ENCODE measurements around the gene SLAMF1. TPM values are rescaled to one million over a fixed set of nuclear protein-coding genes. Genes with fewer than 3 reads are reported as not detected.

The SLAMF1 gene
- total and polyA plus RNA-seq, 2 donors: 46.6 to 115 TPM

DNA sequence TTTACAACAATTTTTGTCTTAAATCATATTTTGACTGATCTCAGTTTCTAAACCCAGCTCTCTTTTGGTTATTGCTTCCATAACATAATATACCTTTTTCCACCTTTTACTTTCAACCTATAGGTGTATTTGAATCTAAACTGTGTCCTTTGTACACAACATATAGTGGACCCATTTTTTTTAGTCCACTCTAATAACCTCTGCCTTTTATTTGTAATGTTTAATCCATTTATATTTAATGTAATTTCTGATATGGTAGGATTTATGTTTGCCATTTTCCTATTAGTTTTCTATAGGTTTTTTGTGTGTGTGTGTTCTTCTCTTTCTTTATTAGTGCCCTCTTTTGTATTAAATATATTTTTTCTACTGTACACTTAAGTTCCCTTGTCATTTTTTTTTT is 22.4 kb upstream of the SLAMF1 start:
- peaks cover 0 to 3% of the 10 kb centered on the region in 2 donors for H3K9me3 ChIP-seq (ENCODE audit: control insufficient read depth in 2 of 2, insufficient read depth in 1 of 2, low read length in 1 of 2)
- H3K36me3 ChIP-seq (ENCODE audit: control insufficient read depth in 2 of 2, insufficient read depth in 2 of 2, low read length in 1 of 2): no peaks in the 10 kb centered on the region
- H3K27ac ChIP-seq (ENCODE audit: low read depth in 1 of 2, low read length in 1 of 2): no peak overlapping the region
- H3K4me3 ChIP-seq (ENCODE audit: low read length in 2 of 2): no peak overlapping the region
- no peaks in the 10 kb centered on the region for H3K27me3 ChIP-seq (ENCODE audit: control insufficient read depth in 2 of 2, insufficient read depth in 1 of 2, low read length in 1 of 2)
- DNase-seq (ENCODE audit: low read depth in 6 of 9, low spot score in 9 of 9): no peak
- peaks cover 32 to 57% of the 10 kb centered on the region in 2 donors for H3K4me1 ChIP-seq (ENCODE audit: control insufficient read depth in 2 of 2, insufficient read depth in 2 of 2, low read length in 2 of 2)

DNA sequence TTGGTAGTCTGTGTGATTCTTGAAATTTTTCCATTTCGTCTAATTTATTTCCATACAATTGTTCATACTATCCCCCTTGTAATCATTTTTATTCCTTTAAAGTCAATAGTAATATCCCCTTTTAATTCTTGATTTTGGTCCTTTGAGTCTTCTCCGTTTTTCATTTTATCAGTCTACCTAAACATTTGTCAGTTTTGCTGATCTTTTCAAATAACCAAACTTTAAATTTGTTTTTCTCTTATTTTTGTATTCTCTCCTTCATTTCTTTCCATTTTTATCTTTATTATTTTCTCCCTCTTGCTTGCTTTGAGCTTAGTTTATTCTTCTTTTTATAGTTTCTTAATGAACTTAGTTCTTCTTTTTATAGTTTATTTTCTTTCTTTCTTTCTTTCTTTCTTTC is 21.1 kb upstream of the SLAMF1 start:
- DNase-seq (ENCODE audit: low read depth in 6 of 9, low spot score in 9 of 9): no peak
- Histone ChIP-seq H3K4me3 (ENCODE audit: low read length in 2 of 2) (no peak overlapping the region), H3K4me1 (ENCODE audit: control insufficient read depth in 2 of 2, insufficient read depth in 2 of 2, low read length in 2 of 2) (peaks cover 41 to 57% of the 10 kb centered on the region in 2 donors), H3K36me3 (ENCODE audit: control insufficient read depth in 2 of 2, insufficient read depth in 2 of 2, low read length in 1 of 2) (no peaks in the 10 kb centered on the region), H3K27me3 (ENCODE audit: control insufficient read depth in 2 of 2, insufficient read depth in 1 of 2, low read length in 1 of 2) (no peaks in the 10 kb centered on the region), H3K27ac (ENCODE audit: low read depth in 1 of 2, low read length in 1 of 2) (no peak overlapping the region), H3K9me3 (ENCODE audit: control insufficient read depth in 2 of 2, insufficient read depth in 1 of 2, low read length in 1 of 2) (peaks cover 0 to 3% of the 10 kb centered on the region in 2 donors)
- 93% methylated on average over 2 of the region's 2 CpGs for WGBS

DNA sequence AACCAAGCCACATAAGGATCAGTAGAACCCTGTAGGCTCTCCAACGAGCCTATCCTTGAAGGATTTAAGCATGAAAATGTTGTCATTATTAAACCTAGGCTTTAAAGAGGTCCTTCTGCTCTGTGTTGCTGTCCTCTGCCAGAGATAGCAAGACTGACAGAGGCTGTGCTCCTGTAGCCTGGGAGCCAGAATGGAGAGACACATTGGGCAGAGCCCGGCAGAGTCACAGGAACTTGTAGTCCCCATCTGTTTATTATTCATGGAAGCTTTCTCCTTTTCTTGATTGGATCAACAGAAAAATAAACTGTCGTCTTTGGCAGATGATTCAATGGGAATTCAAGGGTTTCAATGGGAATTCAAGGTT is 19.2 kb upstream of the SLAMF1 start:
- 88% methylated on average over 3 of the region's 3 CpGs for WGBS
- peaks cover 34 to 42% of the 10 kb centered on the region in 2 donors for H3K4me1 ChIP-seq (ENCODE audit: control insufficient read depth in 2 of 2, insufficient read depth in 2 of 2, low read length in 2 of 2)

DNA sequence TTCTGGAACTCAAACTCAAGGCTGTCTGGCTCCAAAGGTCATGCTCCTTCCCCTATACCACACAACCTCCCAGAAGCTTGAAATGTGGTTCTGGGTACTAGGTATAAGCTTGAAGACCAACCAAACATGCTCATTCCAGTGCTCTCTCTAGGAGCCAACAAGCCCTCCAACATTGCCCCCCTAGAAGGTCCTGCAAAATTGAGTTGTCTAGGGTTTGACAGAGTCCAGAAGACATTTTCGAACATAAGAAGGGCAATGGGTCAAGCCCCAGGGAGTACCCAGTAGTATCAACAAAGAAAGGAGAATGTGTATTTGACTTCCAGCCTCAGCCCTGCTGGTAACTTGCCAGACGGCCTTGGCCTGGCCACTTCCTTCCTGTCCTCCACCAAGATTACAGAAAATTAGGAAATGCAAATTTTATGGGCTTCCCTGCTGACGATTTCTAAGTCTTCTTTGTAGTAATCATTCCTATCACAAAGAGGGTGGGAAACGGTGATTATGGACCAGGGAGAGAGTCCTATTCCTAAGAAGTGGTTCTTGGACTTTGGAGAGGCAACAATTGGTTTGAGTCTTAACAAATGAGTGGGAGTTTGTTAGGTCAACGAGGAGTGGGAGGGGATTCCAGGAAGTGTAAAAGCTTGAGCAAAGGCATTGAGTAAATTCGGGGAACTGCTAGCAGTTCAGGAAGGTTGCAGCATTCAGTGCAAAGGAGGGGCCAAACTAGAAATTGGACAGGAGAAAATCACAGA is 18.7 kb upstream of the SLAMF1 start:
- H3K27ac ChIP-seq (ENCODE audit: low read depth in 1 of 2, low read length in 1 of 2): peak overlapping the region; percentile 57 to 74
- H3K36me3 ChIP-seq (ENCODE audit: control insufficient read depth in 2 of 2, insufficient read depth in 2 of 2, low read length in 1 of 2): no peaks in the 10 kb centered on the region
- H3K9me3 ChIP-seq (ENCODE audit: control insufficient read depth in 2 of 2, insufficient read depth in 1 of 2, low read length in 1 of 2): peaks cover 0 to 3% of the 10 kb centered on the region in 2 donors
- H3K4me3 ChIP-seq (ENCODE audit: low read length in 2 of 2): no peak overlapping the region
- 40% methylated on average over 6 of the region's 6 CpGs for WGBS
- no peaks in the 10 kb centered on the region for H3K27me3 ChIP-seq (ENCODE audit: control insufficient read depth in 2 of 2, insufficient read depth in 1 of 2, low read length in 1 of 2)
- H3K4me1 ChIP-seq (ENCODE audit: control insufficient read depth in 2 of 2, insufficient read depth in 2 of 2, low read length in 2 of 2): peaks cover 34 to 37% of the 10 kb centered on the region in 2 donors
- DNase-seq (ENCODE audit: low read depth in 6 of 9, low spot score in 9 of 9): no peak

More for the DNA sequence above, 19.2 kb upstream of the SLAMF1 start:
- Histone ChIP-seq H3K4me3 (ENCODE audit: low read length in 2 of 2) (no peak overlapping the region), H3K27ac (ENCODE audit: low read depth in 1 of 2, low read length in 1 of 2) (peak overlapping the region; percentile 57 to 62), H3K27me3 (ENCODE audit: control insufficient read depth in 2 of 2, insufficient read depth in 1 of 2, low read length in 1 of 2) (no peaks in the 10 kb centered on the region), H3K9me3 (ENCODE audit: control insufficient read depth in 2 of 2, insufficient read depth in 1 of 2, low read length in 1 of 2) (peaks cover 0 to 3% of the 10 kb centered on the region in 2 donors), H3K36me3 (ENCODE audit: control insufficient read depth in 2 of 2, insufficient read depth in 2 of 2, low read length in 1 of 2) (no peaks in the 10 kb centered on the region)
- no peak for DNase-seq (ENCODE audit: low read depth in 6 of 9, low spot score in 9 of 9)

DNA sequence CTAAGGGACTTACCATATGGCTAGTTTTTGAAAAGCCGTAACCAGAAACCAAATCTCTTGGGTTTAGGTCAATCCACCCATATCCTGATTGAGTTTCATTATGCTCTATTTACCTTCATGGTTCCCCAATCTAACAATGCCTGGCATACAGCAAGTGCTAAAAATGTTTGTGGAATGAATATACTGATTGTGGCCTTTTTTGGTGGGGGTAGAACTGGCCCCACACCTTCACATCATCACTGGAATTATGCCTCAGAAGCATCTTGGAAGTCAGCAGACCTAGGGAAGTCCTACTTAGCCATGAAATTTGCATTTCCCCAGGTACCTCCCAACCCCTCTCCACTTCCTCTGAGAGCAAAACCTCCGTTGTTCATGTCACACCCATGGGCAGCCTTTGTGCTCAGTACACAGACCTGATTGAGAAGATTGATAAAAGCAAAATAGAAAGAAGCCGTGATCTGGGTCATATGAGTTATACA is 17.8 kb upstream of the SLAMF1 start:
- H3K36me3 ChIP-seq (ENCODE audit: control insufficient read depth in 2 of 2, insufficient read depth in 2 of 2, low read length in 1 of 2): no peaks in the 10 kb centered on the region
- no peaks in the 10 kb centered on the region for H3K27me3 ChIP-seq (ENCODE audit: control insufficient read depth in 2 of 2, insufficient read depth in 1 of 2, low read length in 1 of 2)
- peaks cover 34 to 36% of the 10 kb centered on the region in 2 donors for H3K4me1 ChIP-seq (ENCODE audit: control insufficient read depth in 2 of 2, insufficient read depth in 2 of 2, low read length in 2 of 2)
- 43% methylated on average over 3 of the region's 3 CpGs for WGBS
- H3K27ac ChIP-seq (ENCODE audit: low read depth in 1 of 2, low read length in 1 of 2): peak overlapping the region; percentile 26 to 74
- H3K4me3 ChIP-seq (ENCODE audit: low read length in 2 of 2): no peak overlapping the region
- H3K9me3 ChIP-seq (ENCODE audit: control insufficient read depth in 2 of 2, insufficient read depth in 1 of 2, low read length in 1 of 2): no peaks in the 10 kb centered on the region
- peak in 1 of 9 donors; percentile 61 for DNase-seq (ENCODE audit: low read depth in 6 of 9, low spot score in 9 of 9)

DNA sequence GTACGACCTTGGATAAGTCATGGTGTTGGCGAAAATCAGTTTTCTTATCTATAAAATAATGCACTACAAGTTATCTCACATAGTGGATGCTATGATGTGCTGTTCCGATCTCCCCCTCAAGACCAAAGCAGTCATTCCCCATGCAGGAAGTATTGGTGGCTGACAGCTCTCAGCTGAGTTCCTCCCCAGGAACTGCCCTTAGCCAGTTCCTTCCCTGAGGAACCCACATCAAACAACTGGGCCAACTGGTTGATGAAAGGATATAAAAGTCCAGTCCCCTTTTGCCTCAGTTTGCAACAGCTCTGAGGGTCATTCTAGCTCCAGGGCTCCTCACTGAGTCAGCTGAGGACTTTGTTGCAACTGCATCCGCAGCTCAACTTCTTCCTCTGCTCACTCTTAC is 16.1 kb upstream of the SLAMF1 start:
- H3K9me3 ChIP-seq (ENCODE audit: control insufficient read depth in 2 of 2, insufficient read depth in 1 of 2, low read length in 1 of 2): no peaks in the 10 kb centered on the region
- no peak for DNase-seq (ENCODE audit: low read depth in 6 of 9, low spot score in 9 of 9)
- H3K27ac ChIP-seq (ENCODE audit: low read depth in 1 of 2, low read length in 1 of 2): no peak overlapping the region
- H3K36me3 ChIP-seq (ENCODE audit: control insufficient read depth in 2 of 2, insufficient read depth in 2 of 2, low read length in 1 of 2): no peaks in the 10 kb centered on the region
- H3K27me3 ChIP-seq (ENCODE audit: control insufficient read depth in 2 of 2, insufficient read depth in 1 of 2, low read length in 1 of 2): no peaks in the 10 kb centered on the region
- peaks cover 46 to 48% of the 10 kb centered on the region in 2 donors for H3K4me1 ChIP-seq (ENCODE audit: control insufficient read depth in 2 of 2, insufficient read depth in 2 of 2, low read length in 2 of 2)
- H3K4me3 ChIP-seq (ENCODE audit: low read length in 2 of 2): no peak overlapping the region
- 64% methylated on average over 4 of the region's 4 CpGs for WGBS

DNA sequence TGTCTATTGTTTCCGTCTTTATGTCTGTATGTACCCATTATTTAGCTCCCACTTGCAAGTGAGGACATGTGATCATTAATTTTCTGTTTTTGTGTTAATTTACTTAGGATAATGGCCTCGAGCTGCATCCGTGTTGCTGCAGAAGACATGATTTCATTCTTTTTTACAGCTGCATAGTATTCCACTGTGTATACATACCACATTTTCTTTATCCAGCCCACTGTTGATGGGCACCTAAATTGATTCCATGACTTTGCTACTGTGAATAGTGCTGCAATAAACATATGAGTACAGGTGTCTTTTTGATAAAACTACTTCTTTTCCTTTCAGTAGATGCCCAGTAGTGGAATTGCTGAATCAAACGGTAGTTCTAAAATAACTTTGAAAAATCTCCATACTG is 12.7 kb upstream of the SLAMF1 start:
- Histone ChIP-seq H3K4me1 (ENCODE audit: control insufficient read depth in 2 of 2, insufficient read depth in 2 of 2, low read length in 2 of 2) (peaks cover 55% of the 10 kb centered on the region in 2 donors), H3K4me3 (ENCODE audit: low read length in 2 of 2) (no peak overlapping the region), H3K27me3 (ENCODE audit: control insufficient read depth in 2 of 2, insufficient read depth in 1 of 2, low read length in 1 of 2) (no peaks in the 10 kb centered on the region), H3K9me3 (ENCODE audit: control insufficient read depth in 2 of 2, insufficient read depth in 1 of 2, low read length in 1 of 2) (no peaks in the 10 kb centered on the region), H3K27ac (ENCODE audit: low read depth in 1 of 2, low read length in 1 of 2) (peak overlapping the region in 1 of 2 donors; percentile 46), H3K36me3 (ENCODE audit: control insufficient read depth in 2 of 2, insufficient read depth in 2 of 2, low read length in 1 of 2) (no peaks in the 10 kb centered on the region)
- DNase-seq (ENCODE audit: low read depth in 6 of 9, low spot score in 9 of 9): no peak
- WGBS: 98% methylated on average over 4 of the region's 4 CpGs

DNA sequence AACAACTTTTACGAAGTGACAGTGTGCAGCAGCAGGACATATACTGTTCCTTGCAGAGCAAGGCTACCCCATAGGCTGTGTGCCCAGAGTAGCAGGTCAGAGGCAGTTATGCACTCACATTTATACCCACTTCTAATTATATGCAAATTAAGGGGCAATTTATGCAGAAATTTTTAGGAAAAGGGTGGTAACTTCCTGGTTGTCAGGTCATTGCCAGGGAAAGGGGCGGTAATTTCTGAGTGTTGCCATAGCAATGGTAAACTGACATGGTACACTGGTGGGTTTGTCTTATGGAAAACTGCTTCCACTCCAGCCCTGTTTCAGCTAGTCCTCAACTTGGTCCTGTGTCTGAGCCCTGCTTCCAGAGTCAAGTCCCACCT is 12.0 kb upstream of the SLAMF1 start:
- no peaks in the 10 kb centered on the region for H3K36me3 ChIP-seq (ENCODE audit: control insufficient read depth in 2 of 2, insufficient read depth in 2 of 2, low read length in 1 of 2)
- peaks cover 56 to 58% of the 10 kb centered on the region in 2 donors for H3K4me1 ChIP-seq (ENCODE audit: control insufficient read depth in 2 of 2, insufficient read depth in 2 of 2, low read length in 2 of 2)
- no peaks in the 10 kb centered on the region for H3K27me3 ChIP-seq (ENCODE audit: control insufficient read depth in 2 of 2, insufficient read depth in 1 of 2, low read length in 1 of 2)
- no peak overlapping the region for H3K4me3 ChIP-seq (ENCODE audit: low read length in 2 of 2)
- no peak for DNase-seq (ENCODE audit: low read depth in 6 of 9, low spot score in 9 of 9)
- peak overlapping the region; percentile 89 to 95 for H3K27ac ChIP-seq (ENCODE audit: low read depth in 1 of 2, low read length in 1 of 2)
- no peaks in the 10 kb centered on the region for H3K9me3 ChIP-seq (ENCODE audit: control insufficient read depth in 2 of 2, insufficient read depth in 1 of 2, low read length in 1 of 2)
- WGBS: 98% methylated on average over 2 of the region's 2 CpGs

DNA sequence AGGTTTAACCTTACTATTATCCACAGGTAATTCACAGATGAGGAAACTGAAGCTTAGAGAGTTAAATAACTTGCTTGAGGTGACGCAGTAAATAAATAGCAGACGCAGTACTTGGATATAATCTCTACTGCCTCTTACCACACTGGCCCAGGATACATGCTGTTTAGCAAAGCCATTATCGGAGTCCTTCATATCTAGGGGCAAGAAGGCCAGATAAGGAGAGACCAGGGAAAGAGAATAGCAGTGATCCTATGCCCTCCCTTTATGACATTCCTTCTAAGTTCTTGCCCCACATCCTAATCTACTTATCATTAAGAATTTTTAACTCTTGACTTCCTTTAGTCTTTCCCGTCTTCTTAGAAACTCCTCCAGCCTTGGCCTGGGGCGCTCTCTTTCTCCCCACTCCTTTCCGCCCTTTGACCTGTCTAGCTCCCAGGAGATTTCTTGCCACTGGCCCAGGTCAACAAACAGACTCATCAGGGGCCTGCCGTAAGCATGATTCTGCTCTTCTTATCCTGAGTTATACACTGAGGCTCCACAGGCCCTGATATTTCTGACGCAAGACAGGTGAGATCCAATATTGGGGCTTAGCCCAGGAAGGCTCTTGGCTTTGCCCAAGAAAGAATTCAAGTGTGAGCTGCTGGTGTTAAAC is 11.4 kb upstream of the SLAMF1 start:
- H3K9me3 ChIP-seq (ENCODE audit: control insufficient read depth in 2 of 2, insufficient read depth in 1 of 2, low read length in 1 of 2): no peaks in the 10 kb centered on the region
- peak overlapping the region; percentile 89 to 95 for H3K27ac ChIP-seq (ENCODE audit: low read depth in 1 of 2, low read length in 1 of 2)
- no peak for DNase-seq (ENCODE audit: low read depth in 6 of 9, low spot score in 9 of 9)
- no peaks in the 10 kb centered on the region for H3K27me3 ChIP-seq (ENCODE audit: control insufficient read depth in 2 of 2, insufficient read depth in 1 of 2, low read length in 1 of 2)
- H3K4me1 ChIP-seq (ENCODE audit: control insufficient read depth in 2 of 2, insufficient read depth in 2 of 2, low read length in 2 of 2): peaks cover 56 to 58% of the 10 kb centered on the region in 2 donors
- peak overlapping the region in 1 of 2 donors; percentile 30 for H3K4me3 ChIP-seq (ENCODE audit: low read length in 2 of 2)
- H3K36me3 ChIP-seq (ENCODE audit: control insufficient read depth in 2 of 2, insufficient read depth in 2 of 2, low read length in 1 of 2): no peaks in the 10 kb centered on the region
- WGBS: 98% methylated on average over 8 of the region's 8 CpGs

Measured in thymus (tissue), 11 donors.